Peyer's patch (tissue), 4 donors: ENCODE measurements around the gene OCA2.
A peak's percentile ranks its signal among the peaks of the same experiment; 100 is the strongest.

Experiments used
- CTCF ChIP-seq, 6 experiments: fragments of 450-650 bp in 4 of 6; fragments of 200-600 bp in 2 of 6; sonication (generic) in 1 of 6; IDR thresholded peaks; one replicate each; pipeline ENCODE4 v1.5.1; 2017 to 2019; ENCODE audit warnings: antibody characterized with exemption in 6 of 6, mild to moderate bottlenecking in 3 of 6, moderate library complexity in 1 of 6
- POLR2A ChIP-seq, 2 donors: fragments of 450-650 bp; IDR thresholded peaks; one replicate each; pipeline ENCODE4 v1.5.1; 2017; ENCODE audit warnings: antibody characterized with exemption in 2 of 2, mild to moderate bottlenecking in 2 of 2, moderate library complexity in 2 of 2

DNA sequence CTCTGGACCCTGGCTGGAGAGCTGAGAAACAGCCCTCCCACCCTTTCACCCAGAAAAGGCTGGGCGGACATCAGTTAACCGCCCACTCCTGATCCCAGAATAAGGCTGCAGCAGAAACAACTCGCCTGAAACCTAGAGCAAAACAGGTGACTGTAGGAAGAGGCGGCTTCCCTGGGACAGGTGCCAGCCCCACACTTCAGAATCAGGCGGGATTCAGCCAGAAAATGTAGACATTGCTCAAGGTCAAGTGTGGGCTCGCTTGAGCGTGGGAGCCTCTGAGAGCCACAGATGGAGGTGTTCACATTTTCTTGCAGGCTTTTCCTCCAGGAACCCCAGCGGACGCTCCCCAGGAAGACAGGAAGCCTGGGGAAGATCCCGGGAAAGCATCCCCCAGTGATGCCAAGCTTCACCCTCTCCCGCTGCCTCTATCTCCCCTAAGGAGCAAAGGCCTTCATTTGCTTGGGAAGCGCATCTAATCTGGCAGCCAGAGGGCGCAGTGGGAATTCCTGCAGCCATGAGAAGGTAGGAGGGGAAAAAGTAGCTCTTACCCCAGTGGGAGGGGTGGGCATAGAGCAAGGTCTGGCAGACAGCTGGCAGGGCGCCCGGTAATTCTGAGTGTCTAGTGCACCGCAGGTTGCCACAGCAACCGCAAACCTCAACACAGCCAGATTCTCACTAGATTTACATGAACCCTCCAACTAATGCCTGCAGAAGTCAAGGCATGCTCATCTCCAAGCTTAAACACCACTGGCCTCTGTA lies 77.7 kb downstream of the OCA2 start:
- TF ChIP-seq CTCF (IDR thresholded peaks at IDR 0.05) (peak in 4 of 6 experiments; percentile 21 to 54 (median 36)), POLR2A (IDR thresholded peaks at IDR 0.05) (no peak)
